Gastroesophageal sphincter (tissue), 4 donors: Measurements from ENCODE around the gene ARPP19. TPM values are rescaled to one million over a fixed set of nuclear protein-coding genes. Genes with fewer than 3 reads are reported as not detected.
"Not testable (repeated sequence)": the region's sequence is repeated elsewhere in the genome, so short reads cannot be mapped to it uniquely, and the experiment has no call there.

ENCODE experiments used
- ATAC-seq: fragments of 150-250 bp; one replicate; pipeline ENCODE4 v1.9.1; 2016; ENCODE audit warnings: mild to moderate bottlenecking, moderate library complexity
- H3K27ac ChIP-seq, 4 donors: fragments of 200-600 bp; sonication (generic) in 3 of 4; 1 replicate in 3 of 4; 2 replicates in 1 of 4; pipeline ENCODE4 v1.5.1; 2016 to 2019
- H3K27me3 ChIP-seq: fragments of 200-600 bp; sonication (generic); one replicate; pipeline ENCODE4 v1.5.1; 2019
- H3K36me3 ChIP-seq, 2 donors: fragments of 200-600 bp; sonication (generic); one replicate each; pipeline ENCODE4 v1.5.1; 2019; ENCODE audit warnings: control low read depth in 1 of 2
- H3K4me1 ChIP-seq, 3 donors: fragments of 200-600 bp; sonication (generic); 1 replicate in 2 of 3; 2 replicates in 1 of 3; pipeline ENCODE4 v1.5.1; 2016 to 2019; ENCODE audit warnings: control low read depth in 2 of 3
- H3K4me3 ChIP-seq, 2 donors: fragments of 200-600 bp; sonication (generic); one replicate each; pipeline ENCODE4 v1.5.1; 2019; ENCODE audit warnings: mild to moderate bottlenecking in 1 of 2, moderate library complexity in 1 of 2
- H3K9me3 ChIP-seq, 3 donors: fragments of 200-600 bp; sonication (generic); one replicate each; pipeline ENCODE4 v1.5.1; 2017 to 2019; ENCODE audit warnings: control low read depth in 2 of 3
- EP300 ChIP-seq: sonication (generic); formaldehyde crosslinking; IDR thresholded peaks from one replicate; pipeline ENCODE4 v1.6.1; 2017; ENCODE audit warnings: antibody characterized with exemption, mild to moderate bottlenecking
- POLR2A ChIP-seq, 2 donors: fragments of 450-650 bp; IDR thresholded peaks; one replicate each; pipeline ENCODE4 v1.6.1; 2017; ENCODE audit warnings: antibody characterized with exemption in 2 of 2, mild to moderate bottlenecking in 2 of 2, moderate library complexity in 1 of 2
- POLR2AphosphoS5 ChIP-seq: sonication (generic); formaldehyde crosslinking; IDR thresholded peaks from one replicate; pipeline ENCODE4 v1.6.1; 2017; ENCODE audit warnings: antibody characterized with exemption
- WGBS, 2 donors: methylation state at CpG; one replicate each; pipeline ENCODE4 v1.1.5; 2018; ENCODE audit warnings: low coverage in 1 of 2; 5-methylcytosine and 5-hydroxymethylcytosine counted together
- total RNA-seq, 4 donors: library from RNA; depleted of rRNA; stranded (reverse); fragments of >200 nt; gene quantifications; one replicate each; pipeline ENCODE4 v1.1.0, GENCODE V29; 2016
- TF ChIP-seq, protein P1 (sequence below), 4 experiments: fragments of 200-600 bp in 2 of 4; fragments of 450-650 bp in 2 of 4; sonication (generic) in 1 of 4; IDR thresholded peaks; one replicate each; pipeline ENCODE4 v1.5.1; 2017 to 2019; ENCODE audit warnings: antibody characterized with exemption in 4 of 4, mild to moderate bottlenecking in 2 of 4, moderate library complexity in 2 of 4

Gene ARPP19
- total RNA-seq, 4 donors from 2014 or later: 172 to 226 (median 193) TPM

- H3K4me3 ChIP-seq: no peak overlapping the region
- peaks cover 6 to 89% of the 10 kb centered on the region in 2 donors for H3K36me3 ChIP-seq
- WGBS, 2 donors: 89 to 91% methylated on average over 6 to 7 of the region's 7 CpGs
- no peak overlapping the region for H3K27ac ChIP-seq
- ATAC-seq: no peak
- H3K27me3 ChIP-seq: no peaks in the 10 kb centered on the region
- H3K9me3 ChIP-seq: no peaks in the 10 kb centered on the region
- no peaks in the 10 kb centered on the region for H3K4me1 ChIP-seq
- no peak for TF ChIP-seq POLR2AphosphoS5
- no peak for TF ChIP-seq EP300
- TF ChIP-seq, protein P1, sequence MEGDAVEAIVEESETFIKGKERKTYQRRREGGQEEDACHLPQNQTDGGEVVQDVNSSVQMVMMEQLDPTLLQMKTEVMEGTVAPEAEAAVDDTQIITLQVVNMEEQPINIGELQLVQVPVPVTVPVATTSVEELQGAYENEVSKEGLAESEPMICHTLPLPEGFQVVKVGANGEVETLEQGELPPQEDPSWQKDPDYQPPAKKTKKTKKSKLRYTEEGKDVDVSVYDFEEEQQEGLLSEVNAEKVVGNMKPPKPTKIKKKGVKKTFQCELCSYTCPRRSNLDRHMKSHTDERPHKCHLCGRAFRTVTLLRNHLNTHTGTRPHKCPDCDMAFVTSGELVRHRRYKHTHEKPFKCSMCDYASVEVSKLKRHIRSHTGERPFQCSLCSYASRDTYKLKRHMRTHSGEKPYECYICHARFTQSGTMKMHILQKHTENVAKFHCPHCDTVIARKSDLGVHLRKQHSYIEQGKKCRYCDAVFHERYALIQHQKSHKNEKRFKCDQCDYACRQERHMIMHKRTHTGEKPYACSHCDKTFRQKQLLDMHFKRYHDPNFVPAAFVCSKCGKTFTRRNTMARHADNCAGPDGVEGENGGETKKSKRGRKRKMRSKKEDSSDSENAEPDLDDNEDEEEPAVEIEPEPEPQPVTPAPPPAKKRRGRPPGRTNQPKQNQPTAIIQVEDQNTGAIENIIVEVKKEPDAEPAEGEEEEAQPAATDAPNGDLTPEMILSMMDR (IDR thresholded peaks at IDR 0.05): no peak
- TF ChIP-seq POLR2A (IDR thresholded peaks at IDR 0.05): no peak
Measured at GRCh38 chr15:52584414-52584813, 15.6 kb upstream of the ARPP19 start.

GRCh38 chr15:52579852-52580251, 11.0 kb upstream of the ARPP19 start:
- no peak for ATAC-seq
- Histone ChIP-seq H3K27me3 (no peaks in the 10 kb centered on the region), H3K9me3 (no peaks in the 10 kb centered on the region), H3K4me3 (no peak overlapping the region), H3K36me3 (peaks cover 3 to 57% of the 10 kb centered on the region in 2 donors), H3K27ac (no peak overlapping the region), H3K4me1 (no peaks in the 10 kb centered on the region)
- no peak for TF ChIP-seq POLR2A (IDR thresholded peaks at IDR 0.05)
- TF ChIP-seq, protein P1 (IDR thresholded peaks at IDR 0.05): no peak
- TF ChIP-seq EP300: no peak
- TF ChIP-seq POLR2AphosphoS5: no peak
- WGBS, 2 donors: 56 to 80% methylated on average over 1 to 8 of the region's 8 CpGs

DNA sequence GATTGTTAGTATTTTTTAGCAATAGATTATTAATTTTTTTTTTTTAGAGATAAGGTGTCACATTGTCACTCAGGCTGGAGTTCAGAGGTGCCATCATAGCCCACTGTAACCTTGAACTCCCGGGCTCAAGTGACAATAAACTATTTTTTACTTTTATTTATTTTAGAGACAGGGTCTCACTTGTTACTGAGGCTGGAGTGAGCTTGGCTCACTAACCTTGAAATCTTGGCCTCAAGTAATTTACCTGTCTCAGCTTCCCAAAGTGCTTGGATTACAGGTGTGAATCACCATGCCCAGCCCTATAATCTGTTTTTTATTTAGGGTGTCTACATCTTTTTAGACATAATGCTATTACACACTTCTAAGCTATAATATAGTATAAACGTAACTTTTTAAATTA, 7.9 kb upstream of the ARPP19 start:
- Histone ChIP-seq H3K4me1 (no peaks in the 10 kb centered on the region), H3K27me3 (no peaks in the 10 kb centered on the region), H3K36me3 (peaks cover 0 to 26% of the 10 kb centered on the region in 2 donors), H3K4me3 (no peak overlapping the region), H3K9me3 (no peaks in the 10 kb centered on the region), H3K27ac (no peak overlapping the region)
- no peak for TF ChIP-seq POLR2A (IDR thresholded peaks at IDR 0.05)
- TF ChIP-seq, protein P1 (IDR thresholded peaks at IDR 0.05): no peak
- no peak for TF ChIP-seq POLR2AphosphoS5
- TF ChIP-seq EP300: no peak
- no peak for ATAC-seq
- 81 to 100% methylated on average over 1 to 2 of the region's 2 CpGs for WGBS, 2 donors

DNA sequence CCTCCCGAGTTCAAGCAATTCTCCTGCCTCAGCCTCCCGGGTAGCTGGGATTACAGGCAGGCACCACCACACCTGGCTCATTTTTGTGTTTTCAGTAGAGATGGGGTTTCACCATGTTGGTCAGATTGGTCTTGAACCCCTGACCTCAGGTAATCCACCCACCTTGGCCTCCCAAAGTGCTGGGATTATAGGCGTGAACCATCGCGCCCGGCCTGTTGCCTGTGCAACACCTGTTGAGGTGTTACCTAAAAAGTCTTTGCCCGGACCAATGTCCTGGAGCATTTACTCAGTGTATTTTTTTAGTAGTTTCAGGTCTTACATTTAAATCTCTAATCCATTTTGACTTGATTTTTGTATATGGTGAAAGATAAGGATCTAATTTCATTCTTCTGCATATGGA, 6.7 kb upstream of the ARPP19 start:
- not testable (repeated sequence) for ATAC-seq, H3K4me3 ChIP-seq, H3K27me3 ChIP-seq, H3K27ac ChIP-seq, H3K4me1 ChIP-seq, H3K9me3 ChIP-seq
- 90 to 92% methylated on average over 2 to 5 of the region's 7 CpGs for WGBS, 2 donors
- peaks cover 0 to 15% of the 10 kb centered on the region in 2 donors for H3K36me3 ChIP-seq

DNA sequence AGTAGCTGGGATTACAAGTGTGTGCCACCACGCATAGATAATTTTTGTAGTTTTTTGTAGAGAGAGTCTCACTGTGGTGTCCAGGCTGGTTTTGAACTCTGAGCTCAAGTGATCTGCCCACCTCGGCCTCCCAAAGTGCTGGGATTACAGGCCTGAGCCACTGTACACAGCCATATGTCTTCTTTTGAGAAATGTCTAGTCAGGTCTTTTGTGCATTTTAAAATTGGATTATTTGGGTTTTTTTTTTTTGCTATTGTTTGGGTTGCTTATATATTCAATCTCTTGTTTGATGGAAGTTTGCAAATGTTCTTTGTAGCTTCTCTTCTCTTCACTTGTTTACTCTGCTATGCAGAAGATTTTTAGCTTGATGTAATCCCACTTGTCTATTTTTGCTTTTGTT, 6.2 kb upstream of the ARPP19 start:
- no peak overlapping the region for H3K27ac ChIP-seq
- H3K4me3 ChIP-seq: no peak overlapping the region
- no peak for ATAC-seq
- H3K36me3 ChIP-seq: peaks cover 0 to 13% of the 10 kb centered on the region in 2 donors
- H3K27me3 ChIP-seq: no peaks in the 10 kb centered on the region
- WGBS, 2 donors: 90 to 100% methylated on average over 2 of the region's 2 CpGs
- TF ChIP-seq, protein P1 (IDR thresholded peaks at IDR 0.05): no peak
- no peak for TF ChIP-seq POLR2AphosphoS5
- no peaks in the 10 kb centered on the region for H3K4me1 ChIP-seq
- no peaks in the 10 kb centered on the region for H3K9me3 ChIP-seq

- not testable (repeated sequence) for H3K9me3 ChIP-seq, ATAC-seq
- 90 to 100% methylated on average over 2 to 3 of the region's 3 CpGs for WGBS, 2 donors
Measured at GRCh38 chr15:52574623-52575022, 5.8 kb upstream of the ARPP19 start.

More at GRCh38 chr15:52574623-52575022, 5.8 kb upstream of the ARPP19 start:
- not testable (repeated sequence) for H3K27ac ChIP-seq, H3K4me1 ChIP-seq, H3K36me3 ChIP-seq, H3K4me3 ChIP-seq, H3K27me3 ChIP-seq
